Common myeloid progenitor, CD34-positive (primary cell): ENCODE measurements around the gene PTPRM.

ENCODE experiments used
- CTCF ChIA-PET: fragments of 350-600 bp; sonication (Branson Sonifier 250); formaldehyde crosslinking; loops from one replicate; lab custom pipeline; 2021; ENCODE audit warnings: antibody characterized with exemption; lab: Charles Lee
- POLR2A ChIA-PET: fragments of 350-600 bp; sonication (Branson Sonifier 250); formaldehyde crosslinking; loops from one replicate; lab custom pipeline; 2021; ENCODE audit warnings: antibody characterized with exemption; lab: Charles Lee
- DNase-seq, 3 donors: peaks; one replicate each; pipeline versions ENCODE4 v3.0.0 to v3.0.0-alpha.2; 2013
- H3K27ac ChIP-seq, 2 experiments: 1 replicate in 1 of 2; 2 replicates in 1 of 2; pipeline ENCODE4 v1.7.0; 2013; ENCODE audit warnings: inconsistent platforms in 2 of 2, low read length in 2 of 2, mild to moderate bottlenecking in 2 of 2, low read depth in 1 of 2, moderate library complexity in 1 of 2; ENCODE audit not compliant: severe bottlenecking in 2 of 2, insufficient read depth in 1 of 2, poor library complexity in 1 of 2
- H3K27me3 ChIP-seq, 5 experiments: replicated peaks in 2 of 5; 1 replicate in 3 of 5; 2 replicates in 2 of 5; pipeline versions ENCODE4 v1.6.1 to v1.7.0; 2013; ENCODE audit warnings: low read length in 4 of 5, mild to moderate bottlenecking in 2 of 5, moderate library complexity in 2 of 5, inconsistent platforms in 1 of 5; ENCODE audit not compliant: insufficient read depth in 5 of 5, control insufficient read depth in 4 of 5
- H3K36me3 ChIP-seq, 4 experiments: 1 replicate in 2 of 4; 2 replicates in 2 of 4; pipeline versions ENCODE4 v1.6.1 to v1.7.0; 2013; ENCODE audit warnings: low read length in 3 of 4, control low read depth in 1 of 4, mild to moderate bottlenecking in 1 of 4; ENCODE audit not compliant: control insufficient read depth in 4 of 4, insufficient read depth in 4 of 4
- H3K4me1 ChIP-seq, 4 experiments: 1 replicate in 3 of 4; 2 replicates in 1 of 4; pipeline versions ENCODE4 v1.6.1 to v1.7.1; 2013; ENCODE audit warnings: low read length in 3 of 4, mild to moderate bottlenecking in 3 of 4, control low read depth in 1 of 4, inconsistent platforms in 1 of 4, moderate library complexity in 1 of 4; ENCODE audit not compliant: control insufficient read depth in 4 of 4, insufficient read depth in 4 of 4; ENCODE audit errors: control extremely low read depth in 1 of 4
- H3K4me3 ChIP-seq, 7 experiments: 1 replicate in 4 of 7; 2 replicates in 3 of 7; pipeline versions ENCODE4 v1.5.1 to v1.7.0; 2013; ENCODE audit warnings: mild to moderate bottlenecking in 7 of 7, low read length in 6 of 7, moderate library complexity in 6 of 7, inconsistent platforms in 2 of 7, low read depth in 2 of 7, control low read depth in 1 of 7; ENCODE audit not compliant: insufficient read depth in 4 of 7, control insufficient read depth in 1 of 7; ENCODE audit errors: extremely low read depth in 1 of 7
- H3K9me3 ChIP-seq, 5 experiments: 1 replicate in 4 of 5; 2 replicates in 1 of 5; pipeline versions ENCODE4 v1.6.1 to v1.7.1; 2013; ENCODE audit warnings: low read length in 4 of 5, mild to moderate bottlenecking in 2 of 5, inconsistent platforms in 1 of 5, low read depth in 1 of 5, moderate library complexity in 1 of 5; ENCODE audit not compliant: control insufficient read depth in 4 of 5, insufficient read depth in 2 of 5; ENCODE audit errors: control extremely low read depth in 1 of 5
- WGBS: methylation state at CpG from one replicate; pipeline ENCODE4 v1.1.5; 2013; ENCODE audit not compliant: insufficient coverage; 5-methylcytosine and 5-hydroxymethylcytosine counted together

Gene PTPRM

DNA sequence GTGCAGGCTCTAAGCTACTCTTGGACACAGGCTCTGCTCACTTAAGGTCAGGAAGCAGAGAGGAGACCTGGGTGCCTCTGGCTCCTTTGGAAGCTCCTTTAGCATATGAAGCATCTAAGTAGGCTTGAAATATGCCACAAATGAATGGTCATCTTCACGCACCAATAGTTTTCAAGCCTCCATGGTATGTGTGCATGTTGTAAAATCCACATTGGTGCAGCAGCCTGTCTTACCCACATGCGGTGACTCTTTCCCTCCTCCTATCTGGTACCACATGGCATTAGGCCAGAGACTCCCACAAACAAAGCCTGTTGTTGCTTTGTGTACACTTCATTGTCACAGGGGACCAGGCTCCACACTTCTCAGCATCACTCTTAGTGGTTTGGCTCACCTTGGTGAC is 599.9 kb downstream of the PTPRM start:
- Histone ChIP-seq H3K4me3 (no peak overlapping the region), H3K4me1 (no peaks in the 10 kb centered on the region), H3K36me3 (no peaks in the 10 kb centered on the region), H3K9me3 (no peaks in the 10 kb centered on the region), H3K27ac (no peak overlapping the region), H3K27me3 (no peaks in the 10 kb centered on the region)
- WGBS: 100% methylated on average over 1 of the region's 2 CpGs
- ChIA-PET CTCF (interaction anchor here (1.3 kb wide), 1 partner anchor 46 kb away, joined by 3 read pairs; no protein-coding TSS in a partner anchor), POLR2A (no interaction called here)
- no peak for DNase-seq

DNA sequence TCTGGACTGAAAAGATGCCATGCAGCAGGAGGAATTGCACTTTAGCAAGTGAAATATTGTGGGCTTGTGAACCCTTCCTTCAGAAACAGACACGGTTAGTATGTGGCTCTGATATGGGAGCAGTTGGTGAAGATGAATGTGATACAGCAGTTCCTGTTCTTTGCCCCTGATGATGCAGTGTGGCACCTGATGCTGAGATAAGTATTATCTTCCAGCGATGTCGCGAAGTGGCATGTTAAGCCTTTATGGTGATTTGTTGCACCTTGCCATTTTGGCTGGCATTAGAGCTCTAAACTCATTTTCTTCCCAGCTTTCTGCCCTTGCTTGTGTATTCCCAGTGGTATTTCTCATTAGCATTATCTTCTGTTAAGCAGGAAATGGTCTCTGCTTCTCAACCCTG is 600.6 kb downstream of the PTPRM start:
- Histone ChIP-seq H3K36me3 (no peaks in the 10 kb centered on the region), H3K4me3 (no peak overlapping the region), H3K27me3 (no peaks in the 10 kb centered on the region), H3K9me3 (no peaks in the 10 kb centered on the region), H3K4me1 (no peaks in the 10 kb centered on the region), H3K27ac (no peak overlapping the region)
- 89% methylated on average over 4 of the region's 4 CpGs for WGBS
- CTCF ChIA-PET: no interaction called here
- POLR2A ChIA-PET: no interaction called here
- DNase-seq: no peak

- no peak for DNase-seq
- H3K9me3 ChIP-seq: no peaks in the 10 kb centered on the region
- no peaks in the 10 kb centered on the region for H3K4me1 ChIP-seq
- CTCF ChIA-PET: no interaction called here
- POLR2A ChIA-PET: no interaction called here
- no peaks in the 10 kb centered on the region for H3K27me3 ChIP-seq
- no peaks in the 10 kb centered on the region for H3K36me3 ChIP-seq
- no CpG with 5 or more reads among the region's 1 CpG for WGBS
- no peak overlapping the region for H3K27ac ChIP-seq
- H3K4me3 ChIP-seq: no peak overlapping the region
Observed at GRCh38 chr18:8169722-8170121, 602.6 kb downstream of the PTPRM start.

GRCh38 chr18:8174771-8175170 is 607.7 kb downstream of the PTPRM start:
- Histone ChIP-seq H3K27ac (no peak overlapping the region), H3K4me1 (no peaks in the 10 kb centered on the region), H3K27me3 (no peaks in the 10 kb centered on the region), H3K9me3 (peaks cover 0 to under 1% (median 0%) of the 10 kb centered on the region in 5 experiments), H3K4me3 (no peak overlapping the region), H3K36me3 (no peaks in the 10 kb centered on the region)
- DNase-seq: no peak
- CTCF ChIA-PET: no interaction called here
- POLR2A ChIA-PET: no interaction called here
- 89% methylated on average over 1 of the region's 2 CpGs for WGBS

GRCh38 chr18:8175501-8176061 is 608.5 kb downstream of the PTPRM start:
- Histone ChIP-seq H3K9me3 (peaks cover 0 to 4% (median 0%) of the 10 kb centered on the region in 5 experiments), H3K27ac (no peak overlapping the region), H3K4me1 (no peaks in the 10 kb centered on the region), H3K36me3 (no peaks in the 10 kb centered on the region), H3K4me3 (no peak overlapping the region), H3K27me3 (no peaks in the 10 kb centered on the region)
- POLR2A ChIA-PET: no interaction called here
- CTCF ChIA-PET: no interaction called here
- 96% methylated on average over 6 of the region's 7 CpGs for WGBS
- no peak for DNase-seq

DNA sequence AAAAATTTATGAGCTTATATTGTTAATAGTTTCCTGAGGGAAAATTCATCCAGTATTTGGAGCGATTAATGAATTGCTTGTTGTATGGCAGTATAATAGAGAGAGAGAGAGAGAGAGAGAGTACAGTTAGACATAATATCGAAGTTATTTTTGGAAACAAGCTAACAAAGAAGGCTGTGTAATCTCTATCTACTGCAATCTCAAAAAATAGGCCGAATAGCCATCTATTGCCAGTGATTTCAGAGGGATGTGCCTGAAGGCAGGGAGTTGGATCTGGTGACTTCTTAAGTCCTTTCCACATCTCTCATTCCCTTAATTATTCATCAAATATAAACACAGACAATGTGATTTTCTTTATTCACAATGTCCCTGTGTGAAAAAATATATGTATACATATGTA is 609.0 kb downstream of the PTPRM start:
- POLR2A ChIA-PET: no interaction called here

DNA sequence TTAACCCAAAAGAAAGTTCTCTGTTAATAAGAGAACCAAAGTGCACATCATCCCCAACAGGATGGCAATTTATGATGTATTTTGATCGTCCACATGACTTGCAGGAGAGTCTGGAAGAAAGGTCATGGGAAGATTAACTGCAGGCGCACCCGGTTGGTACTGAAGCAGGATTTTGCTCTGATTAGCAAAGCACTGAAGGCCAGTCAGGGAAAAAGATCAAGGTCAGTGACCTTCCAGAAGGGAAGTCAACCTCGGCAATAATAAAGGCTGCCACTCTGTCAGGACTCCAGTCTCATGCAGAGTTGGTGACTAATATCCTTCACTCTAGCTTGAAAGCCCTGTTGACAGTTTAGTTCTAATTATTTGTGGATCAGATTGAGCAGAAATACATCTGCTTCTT is 609.4 kb downstream of the PTPRM start:
- Histone ChIP-seq H3K9me3 (peaks cover 0 to 4% (median 0%) of the 10 kb centered on the region in 5 experiments), H3K4me3 (no peak overlapping the region), H3K36me3 (no peaks in the 10 kb centered on the region), H3K27me3 (no peaks in the 10 kb centered on the region), H3K4me1 (no peaks in the 10 kb centered on the region), H3K27ac (no peak overlapping the region)
- WGBS: 87% methylated on average over 4 of the region's 4 CpGs
- no peak for DNase-seq
- POLR2A ChIA-PET: no interaction called here
- CTCF ChIA-PET: no interaction called here

More for the DNA sequence above, 609.0 kb downstream of the PTPRM start:
- CTCF ChIA-PET: no interaction called here
- Histone ChIP-seq H3K9me3 (peaks cover 0 to 4% (median 0%) of the 10 kb centered on the region in 5 experiments), H3K27me3 (no peaks in the 10 kb centered on the region), H3K36me3 (no peaks in the 10 kb centered on the region), H3K4me1 (no peaks in the 10 kb centered on the region), H3K4me3 (no peak overlapping the region), H3K27ac (no peak overlapping the region)
- WGBS: 100% methylated on average over 2 of the region's 3 CpGs
- no peak for DNase-seq
